K562 (cell line): Measurements from ENCODE around the gene CHMP2A. TPM values are rescaled to one million over a fixed set of nuclear protein-coding genes. Genes with fewer than 3 reads are reported as not detected.

Experiments used
- EGR1 ChIP-seq: fragments of 450-650 bp; conservative IDR thresholded peaks from 2 replicates; pipeline ENCODE4 v1.6.1; 2017; ENCODE audit warnings: mild to moderate bottlenecking
- FOXM1 ChIP-seq, 2 experiments: fragments of 450-650 bp in 1 of 2; sonication (generic) in 1 of 2; formaldehyde crosslinking in 1 of 2; IDR thresholded peaks; 2 replicates each; pipeline versions ENCODE4 v1.6.1 to v1.9.0; 2017 to 2022; ENCODE audit warnings: low read depth in 2 of 2, mild to moderate bottlenecking in 2 of 2, missing genetic modification reagents in 1 of 2, moderate library complexity in 1 of 2
- HDAC1 ChIP-seq, 2 experiments: fragments of 450-650 bp; IDR thresholded peaks; 2 replicates each; pipeline ENCODE4 v1.6.1; 2016 to 2017; ENCODE audit warnings: inconsistent platforms in 1 of 2, mild to moderate bottlenecking in 1 of 2, moderate library complexity in 1 of 2
- KLF10 ChIP-seq: fragments of 250-450 bp; sonication (Bioruptor Pico); IDR thresholded peaks from 2 replicates; pipeline ENCODE4 v1.6.1; 2021; ENCODE audit warnings: matching md5 sums
- MYNN ChIP-seq, 2 experiments: sonication (generic); formaldehyde crosslinking in 1 of 2; IDR thresholded peaks; 2 replicates each; pipeline versions ENCODE4 v1.5.0 to v1.6.1; 2016 to 2020; ENCODE audit warnings: antibody characterized with exemption in 1 of 2, missing genetic modification reagents in 1 of 2
- ZNF274 ChIP-seq: IDR thresholded peaks from 2 replicates; pipeline ENCODE4 v1.6.1; 2011; ENCODE audit warnings: low read depth, mild to moderate bottlenecking, low read length, moderate library complexity, borderline replicate concordance
- ZNF384 ChIP-seq: IDR thresholded peaks from 2 replicates; pipeline ENCODE4 v1.6.1; 2012; ENCODE audit warnings: low read depth, low read length, improper control_type of control experiment
- ZNF76 ChIP-seq: fragments of 250-450 bp; sonication (Bioruptor Pico); IDR thresholded peaks from 2 replicates; pipeline ENCODE4 v1.4.0; 2020; ENCODE audit warnings: mild to moderate bottlenecking, moderate library complexity, borderline replicate concordance
- polyA plus RNA-seq, 8 experiments: library from polyadenylated mRNA; depleted of rRNA in 4 of 8; stranded (reverse) in 5 of 8; unstranded in 3 of 8; fragments of >200 nt; fragmentation: Nextera tagmentation in 2 of 8; fragmentation: Illumina TruSeq in 1 of 8; extraction: Ambion mirVana in 2 of 8; extraction: Trizol in 1 of 8; gene quantifications; 2 replicates each; pipeline versions ENCODE4 v1.2.1 to v1.2.3, GENCODE V29; 2011 to 2014; ENCODE audit warnings: inconsistent platforms in 1 of 8, missing spikeins in 1 of 8
- total RNA-seq, 7 experiments: library from RNA; depleted of rRNA in 6 of 7; stranded (reverse); fragments of >200 nt in 6 of 7; fragmentation: Illumina TruSeq in 2 of 7; extraction: Trizol in 2 of 7; gene quantifications; 2 replicates each; pipeline versions ENCODE4 v1.2.1 to v1.2.3, GENCODE V29; 2011 to 2021; ENCODE audit warnings: low replicate concordance in 1 of 7
- TF ChIP-seq, protein P1 (sequence below): sonication (generic); formaldehyde crosslinking; IDR thresholded peaks from 2 replicates; pipeline ENCODE4 v1.8.0; 2022; ENCODE audit warnings: mild to moderate bottlenecking, missing genetic modification reagents, borderline replicate concordance
- TF ChIP-seq, protein P2 (sequence below), 2 experiments: IDR thresholded peaks in 1 of 2; conservative IDR thresholded peaks in 1 of 2; 2 replicates each; pipeline ENCODE4 v1.6.1; 2016; ENCODE audit warnings: low read depth in 2 of 2, mild to moderate bottlenecking in 1 of 2, missing compliant biosample characterization in 1 of 2, missing genetic modification characterization in 1 of 2, moderate library complexity in 1 of 2
- TF ChIP-seq, protein P3 (sequence below): fragments of 250-450 bp; sonication (Bioruptor Pico); IDR thresholded peaks from 2 replicates; pipeline ENCODE4 v1.4.0; 2020

The CHMP2A gene
- total and polyA plus RNA-seq, 9 of the 15 experiments (the other 6 are each of a cell fraction or from before 2014, with no cell fraction given) = 57.6 to 159 (median 87.2) TPM

DNA sequence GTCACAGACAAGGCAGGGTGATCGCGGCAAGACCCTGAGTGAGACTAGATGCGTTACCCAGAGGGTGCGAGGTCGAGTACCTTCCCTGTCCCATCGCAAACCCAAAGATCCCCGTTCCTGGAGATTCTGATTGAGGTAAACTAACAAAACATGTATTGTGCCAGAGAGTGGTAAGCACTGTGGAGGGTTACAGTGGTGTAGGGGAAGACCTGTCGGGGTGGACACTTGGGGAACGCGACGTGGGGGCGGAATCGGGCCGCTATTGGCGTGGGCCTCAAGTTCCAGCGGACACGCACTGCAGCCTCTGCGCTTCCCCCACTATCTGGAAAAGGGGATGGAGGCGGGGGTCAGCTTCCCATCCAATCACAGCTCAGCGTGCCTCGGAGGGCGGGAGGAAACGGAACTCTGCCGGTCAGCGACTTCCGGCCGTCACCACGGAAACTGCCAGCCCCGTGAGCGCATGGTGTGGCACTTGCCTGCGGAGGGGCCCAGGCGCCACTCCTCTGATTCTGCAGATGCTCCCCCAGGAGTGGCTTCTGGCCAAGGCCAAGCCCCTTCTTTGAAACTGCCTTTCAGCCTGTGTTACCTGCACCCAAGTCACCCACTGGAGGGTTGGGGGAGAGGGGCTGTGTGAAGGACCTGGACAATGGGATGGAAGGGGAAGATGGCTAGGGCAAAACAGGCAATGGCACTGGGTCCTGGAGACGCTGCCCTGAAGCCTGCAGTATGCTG is 4.5 kb upstream of the CHMP2A start (continued):
- TF ChIP-seq FOXM1 (IDR thresholded peaks at IDR 0.05; ENCODE audit: low read depth) (peak; percentile 35; the same call in 1 of the 2 replicates), FOXM1 (CRISPR knock-in tag; IDR thresholded peaks at IDR 0.05; ENCODE audit: low read depth) (no peak; the same call in 1 of the 2 replicates), ZNF384 (no peak), KLF10 (CRISPR knock-in tag) (no peak), EGR1 (peak; percentile 90), ZNF274 (no peak), ZNF76 (CRISPR knock-in tag) (no peak), MYNN (IDR thresholded peaks at IDR 0.05) (no peak; the same call in 1 of the 2 replicates), MYNN (CRISPR knock-in tag; IDR thresholded peaks at IDR 0.05) (no peak), HDAC1 (IDR thresholded peaks at IDR 0.05) (peak in 1 of 2 experiments; percentile 92; a peak in 2 of 4 replicates)
- TF ChIP-seq, protein P1, sequence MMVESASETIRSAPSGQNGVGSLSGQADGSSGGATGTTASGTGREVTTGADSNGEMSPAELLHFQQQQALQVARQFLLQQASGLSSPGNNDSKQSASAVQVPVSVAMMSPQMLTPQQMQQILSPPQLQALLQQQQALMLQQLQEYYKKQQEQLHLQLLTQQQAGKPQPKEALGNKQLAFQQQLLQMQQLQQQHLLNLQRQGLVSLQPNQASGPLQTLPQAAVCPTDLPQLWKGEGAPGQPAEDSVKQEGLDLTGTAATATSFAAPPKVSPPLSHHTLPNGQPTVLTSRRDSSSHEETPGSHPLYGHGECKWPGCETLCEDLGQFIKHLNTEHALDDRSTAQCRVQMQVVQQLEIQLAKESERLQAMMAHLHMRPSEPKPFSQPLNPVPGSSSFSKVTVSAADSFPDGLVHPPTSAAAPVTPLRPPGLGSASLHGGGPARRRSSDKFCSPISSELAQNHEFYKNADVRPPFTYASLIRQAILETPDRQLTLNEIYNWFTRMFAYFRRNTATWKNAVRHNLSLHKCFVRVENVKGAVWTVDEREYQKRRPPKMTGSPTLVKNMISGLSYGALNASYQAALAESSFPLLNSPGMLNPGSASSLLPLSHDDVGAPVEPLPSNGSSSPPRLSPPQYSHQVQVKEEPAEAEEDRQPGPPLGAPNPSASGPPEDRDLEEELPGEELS (CRISPR knock-in tag) = peak; percentile 82; the same call in 1 of the 2 replicates
- TF ChIP-seq, protein P2, sequence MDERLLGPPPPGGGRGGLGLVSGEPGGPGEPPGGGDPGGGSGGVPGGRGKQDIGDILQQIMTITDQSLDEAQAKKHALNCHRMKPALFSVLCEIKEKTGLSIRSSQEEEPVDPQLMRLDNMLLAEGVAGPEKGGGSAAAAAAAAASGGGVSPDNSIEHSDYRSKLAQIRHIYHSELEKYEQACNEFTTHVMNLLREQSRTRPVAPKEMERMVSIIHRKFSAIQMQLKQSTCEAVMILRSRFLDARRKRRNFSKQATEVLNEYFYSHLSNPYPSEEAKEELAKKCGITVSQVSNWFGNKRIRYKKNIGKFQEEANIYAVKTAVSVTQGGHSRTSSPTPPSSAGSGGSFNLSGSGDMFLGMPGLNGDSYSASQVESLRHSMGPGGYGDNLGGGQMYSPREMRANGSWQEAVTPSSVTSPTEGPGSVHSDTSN (CRISPR knock-in tag; IDR thresholded peaks at IDR 0.05; ENCODE audit: low read depth) = no peak
- TF ChIP-seq, protein P2 (tag; conservative IDR thresholded peaks at IDR 0.05; ENCODE audit: low read depth) = no peak
- TF ChIP-seq, protein P3, sequence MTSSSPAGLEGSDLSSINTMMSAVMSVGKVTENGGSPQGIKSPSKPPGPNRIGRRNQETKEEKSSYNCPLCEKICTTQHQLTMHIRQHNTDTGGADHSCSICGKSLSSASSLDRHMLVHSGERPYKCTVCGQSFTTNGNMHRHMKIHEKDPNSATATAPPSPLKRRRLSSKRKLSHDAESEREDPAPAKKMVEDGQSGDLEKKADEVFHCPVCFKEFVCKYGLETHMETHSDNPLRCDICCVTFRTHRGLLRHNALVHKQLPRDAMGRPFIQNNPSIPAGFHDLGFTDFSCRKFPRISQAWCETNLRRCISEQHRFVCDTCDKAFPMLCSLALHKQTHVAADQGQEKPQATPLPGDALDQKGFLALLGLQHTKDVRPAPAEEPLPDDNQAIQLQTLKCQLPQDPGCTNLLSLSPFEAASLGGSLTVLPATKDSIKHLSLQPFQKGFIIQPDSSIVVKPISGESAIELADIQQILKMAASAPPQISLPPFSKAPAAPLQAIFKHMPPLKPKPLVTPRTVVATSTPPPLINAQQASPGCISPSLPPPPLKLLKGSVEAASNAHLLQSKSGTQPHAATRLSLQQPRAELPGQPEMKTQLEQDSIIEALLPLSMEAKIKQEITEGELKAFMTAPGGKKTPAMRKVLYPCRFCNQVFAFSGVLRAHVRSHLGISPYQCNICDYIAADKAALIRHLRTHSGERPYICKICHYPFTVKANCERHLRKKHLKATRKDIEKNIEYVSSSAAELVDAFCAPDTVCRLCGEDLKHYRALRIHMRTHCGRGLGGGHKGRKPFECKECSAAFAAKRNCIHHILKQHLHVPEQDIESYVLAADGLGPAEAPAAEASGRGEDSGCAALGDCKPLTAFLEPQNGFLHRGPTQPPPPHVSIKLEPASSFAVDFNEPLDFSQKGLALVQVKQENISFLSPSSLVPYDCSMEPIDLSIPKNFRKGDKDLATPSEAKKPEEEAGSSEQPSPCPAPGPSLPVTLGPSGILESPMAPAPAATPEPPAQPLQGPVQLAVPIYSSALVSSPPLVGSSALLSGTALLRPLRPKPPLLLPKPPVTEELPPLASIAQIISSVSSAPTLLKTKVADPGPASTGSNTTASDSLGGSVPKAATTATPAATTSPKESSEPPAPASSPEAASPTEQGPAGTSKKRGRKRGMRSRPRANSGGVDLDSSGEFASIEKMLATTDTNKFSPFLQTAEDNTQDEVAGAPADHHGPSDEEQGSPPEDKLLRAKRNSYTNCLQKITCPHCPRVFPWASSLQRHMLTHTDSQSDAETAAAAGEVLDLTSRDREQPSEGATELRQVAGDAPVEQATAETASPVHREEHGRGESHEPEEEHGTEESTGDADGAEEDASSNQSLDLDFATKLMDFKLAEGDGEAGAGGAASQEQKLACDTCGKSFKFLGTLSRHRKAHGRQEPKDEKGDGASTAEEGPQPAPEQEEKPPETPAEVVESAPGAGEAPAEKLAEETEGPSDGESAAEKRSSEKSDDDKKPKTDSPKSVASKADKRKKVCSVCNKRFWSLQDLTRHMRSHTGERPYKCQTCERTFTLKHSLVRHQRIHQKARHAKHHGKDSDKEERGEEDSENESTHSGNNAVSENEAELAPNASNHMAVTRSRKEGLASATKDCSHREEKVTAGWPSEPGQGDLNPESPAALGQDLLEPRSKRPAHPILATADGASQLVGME (CRISPR knock-in tag) = 0 out of 2 replicates have a peak, but pooled peaks have one; percentile 31
